Mucosa of descending colon (tissue), 3 donors: ENCODE measurements around the gene TCERG1. TPM values are rescaled to one million over a fixed set of nuclear protein-coding genes. Genes with fewer than 3 reads are reported as not detected.

Experiments
- ATAC-seq: fragments of 200-7000 bp; cut with Tn5 transposase; one replicate; pipeline ENCODE4 v1.9.1; 2020; ENCODE audit warnings: mild to moderate bottlenecking, moderate library complexity
- DNase-seq, 3 donors: peaks; one replicate each; pipeline ENCODE4 v3.0.0-alpha.2; 2020
- H3K36me3 ChIP-seq: fragments of 200-600 bp; one replicate; pipeline ENCODE4 v1.8.0; 2021; ENCODE audit warnings: low read depth, mild to moderate bottlenecking
- H3K4me1 ChIP-seq: fragments of 200-600 bp; one replicate; pipeline ENCODE4 v1.8.0; 2021; ENCODE audit warnings: low read depth, mild to moderate bottlenecking
- H3K4me3 ChIP-seq: fragments of 200-600 bp; one replicate; pipeline ENCODE4 v1.8.0; 2021; ENCODE audit warnings: mild to moderate bottlenecking
- H3K9me3 ChIP-seq: fragments of 200-600 bp; one replicate; pipeline ENCODE4 v1.8.0; 2021; ENCODE audit warnings: mild to moderate bottlenecking
- CTCF ChIP-seq: fragments of 200-600 bp; IDR thresholded peaks from one replicate; pipeline ENCODE4 v1.8.0; 2022; ENCODE audit warnings: antibody characterized with exemption, mild to moderate bottlenecking
- intact Hi-C, 2 donors: fragments of 100-400 bp; cut with DNase I in 1 of 2; cut with micrococcal nuclease in 1 of 2; formaldehyde crosslinking; loops; one replicate each; pipeline versions ENCODE4 v1.11.0 to v1.11.1; 2022; cut with DNase I, micrococcal nuclease
- total RNA-seq, 3 donors: library from RNA; stranded (reverse); fragmentation: NEBNext Ultra II Directional in 2 of 3; extraction: Animal tissue kit (Norgen Biotek cat#: 25700) in 2 of 3; gene quantifications; one replicate each; pipeline versions ENCODE4 v1.2.1 to v1.2.4, GENCODE V29; 2021 to 2023
- donor health status: DM: no; HTN: no; CAD: no; lungs with moderate emphysema.
- donor health status: DM: no; HTN: no; CAD: no.
- donor health status: DM: no; HTN: yes; CAD: no.

Gene TCERG1
- total RNA-seq, 3 donors from 2014 or later = 44.3 to 63.8 (median 55.4) TPM

- H3K4me3 ChIP-seq = no peak overlapping the region
- intact Hi-C loops = no loop called here
- peaks cover 5% of the 10 kb centered on the region for H3K4me1 ChIP-seq
- no peak for TF ChIP-seq CTCF
- no peaks in the 10 kb centered on the region for H3K9me3 ChIP-seq
- no peaks in the 10 kb centered on the region for H3K36me3 ChIP-seq
- DNase-seq = no peak
- peak; percentile 38 for ATAC-seq
Measured at GRCh38 chr5:146466521-146467349, 19.6 kb downstream of the TCERG1 start.

GRCh38 chr5:146467760-146468159 is 20.6 kb downstream of the TCERG1 start:
- H3K9me3 ChIP-seq = no peaks in the 10 kb centered on the region
- TF ChIP-seq CTCF = no peak
- no peak for DNase-seq
- H3K4me1 ChIP-seq = peaks cover 5% of the 10 kb centered on the region
- intact Hi-C loops = no loop called here
- H3K36me3 ChIP-seq = no peaks in the 10 kb centered on the region
- no peak for ATAC-seq
- H3K4me3 ChIP-seq = no peak overlapping the region

DNA sequence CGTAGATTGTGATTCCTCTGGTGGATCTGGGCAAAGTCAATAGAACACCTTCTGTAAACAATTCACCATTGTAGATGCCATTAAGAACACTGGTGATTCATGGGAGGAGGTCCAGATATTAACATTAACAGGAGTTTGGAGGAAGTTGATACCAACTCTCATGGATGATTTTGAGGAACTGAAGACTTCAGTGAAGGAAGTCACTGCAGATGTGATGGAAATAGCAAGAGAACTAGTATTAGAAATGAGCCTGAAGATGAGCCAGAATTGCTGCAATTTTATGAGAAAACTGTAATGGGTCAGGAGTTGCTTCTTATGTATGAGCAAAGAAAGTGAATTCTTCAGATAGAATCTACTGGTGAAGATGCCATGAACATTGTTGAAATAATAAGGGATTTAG is 26.9 kb downstream of the TCERG1 start:
- ATAC-seq = no peak

DNA sequence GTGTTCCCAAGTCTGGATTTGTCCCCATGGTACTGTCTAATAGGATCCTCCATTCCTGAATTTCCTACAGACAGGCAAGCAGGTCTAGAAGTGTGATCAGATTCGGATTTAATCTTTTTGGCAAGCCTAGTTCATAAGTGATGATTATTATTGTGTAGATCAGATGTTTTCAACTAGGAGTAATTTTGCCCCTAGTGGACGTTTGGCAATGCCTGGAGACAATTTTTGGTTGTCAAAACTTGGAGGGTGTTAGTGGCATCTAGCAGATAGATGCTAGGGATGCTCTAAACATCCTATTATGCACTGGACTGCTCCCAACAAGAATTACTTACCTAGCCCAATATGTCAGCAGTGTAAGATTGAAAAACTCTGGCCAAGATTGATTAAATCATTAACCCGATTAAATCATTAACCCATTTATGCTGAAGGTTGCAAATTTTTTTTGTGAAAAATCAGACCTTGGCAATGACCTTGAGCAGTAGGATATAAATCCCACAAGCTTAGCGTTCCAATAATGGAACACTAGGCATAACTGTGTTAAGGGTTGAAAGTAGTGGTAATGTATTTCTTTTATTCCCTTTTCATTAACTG is 28.2 kb downstream of the TCERG1 start:
- Histone ChIP-seq H3K4me1 (no peaks in the 10 kb centered on the region), H3K4me3 (no peak overlapping the region), H3K9me3 (no peaks in the 10 kb centered on the region), H3K36me3 (no peaks in the 10 kb centered on the region)
- DNase-seq (no peak), ATAC-seq (no peak)
- intact Hi-C loops = no loop called here
- TF ChIP-seq CTCF = no peak

More for the DNA sequence above, 26.9 kb downstream of the TCERG1 start:
- no peaks in the 10 kb centered on the region for H3K9me3 ChIP-seq
- no peaks in the 10 kb centered on the region for H3K36me3 ChIP-seq
- no peak for TF ChIP-seq CTCF
- H3K4me3 ChIP-seq = no peak overlapping the region
- intact Hi-C loops = no loop called here
- no peak for DNase-seq
- H3K4me1 ChIP-seq = no peaks in the 10 kb centered on the region

DNA sequence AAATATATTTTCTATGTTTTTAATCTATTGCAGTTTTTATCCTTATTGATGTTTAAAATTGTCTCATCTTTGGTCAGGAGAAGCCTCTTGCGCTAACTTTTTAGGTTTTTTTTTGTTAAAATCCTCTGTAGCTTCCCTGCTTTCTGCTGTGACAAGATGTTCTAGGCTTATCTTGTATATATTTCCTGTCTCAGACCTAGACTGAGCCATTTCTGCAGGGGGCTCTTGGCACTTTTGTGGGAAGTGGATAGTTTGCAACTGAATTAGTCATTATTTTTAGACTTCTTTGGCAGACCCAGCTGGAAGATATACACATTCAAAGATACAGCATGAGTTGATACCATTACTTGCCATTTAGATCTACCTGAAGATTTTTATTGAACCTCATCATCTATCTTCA is 28.8 kb downstream of the TCERG1 start:
- no peak for ATAC-seq
- intact Hi-C loops = no loop called here
- H3K36me3 ChIP-seq = no peaks in the 10 kb centered on the region

More for the DNA sequence above, 28.8 kb downstream of the TCERG1 start:
- Histone ChIP-seq H3K9me3 (no peaks in the 10 kb centered on the region), H3K4me3 (no peak overlapping the region), H3K4me1 (no peaks in the 10 kb centered on the region)
- no peak for DNase-seq
- TF ChIP-seq CTCF = no peak
